NCI-H510A treated with DMSO at 0.1 percent for 48 hours (cell line): Measurements from ENCODE around the gene CCNI2.

Experiments
- DNase-seq: peaks from one replicate; lab custom pipeline; 2025; lab: John Stamatoyannopoulos, UW

The CCNI2 gene

GRCh38 chr5:132750471-132751230 lies 3.4 kb downstream of the CCNI2 start:
- DNase-seq = no peak

DNA sequence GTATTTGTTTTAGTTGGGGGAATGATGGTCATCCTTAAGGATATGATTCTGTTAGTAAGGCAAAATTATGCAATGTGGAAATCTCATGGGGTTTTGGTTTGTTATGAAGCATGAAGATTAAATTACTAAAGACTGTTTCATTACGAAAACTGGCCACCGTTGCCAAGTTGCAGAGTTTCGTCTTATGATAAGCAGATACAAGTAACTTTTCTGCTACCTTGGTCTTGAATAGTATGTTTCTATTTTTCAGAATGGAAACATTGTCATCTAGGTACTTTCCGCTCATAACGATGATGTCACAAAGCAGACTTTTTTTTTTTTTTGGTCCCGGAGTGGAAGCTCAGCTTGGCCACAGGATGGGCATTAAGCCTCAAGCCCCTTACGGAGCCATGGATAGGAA lies 4.2 kb downstream of the CCNI2 start:
- no peak for DNase-seq

- DNase-seq = no peak
These were observed 4.8 kb downstream of the CCNI2 start for GRCh38 chr5:132751971-132752580.

- DNase-seq = no peak
These were observed 5.4 kb downstream of the CCNI2 start for GRCh38 chr5:132752581-132753125.

GRCh38 chr5:132753135-132753987 lies 6.1 kb downstream of the CCNI2 start:
- DNase-seq = peak; percentile 16

GRCh38 chr5:132754111-132754510 lies 6.9 kb downstream of the CCNI2 start:
- DNase-seq = no peak

- no peak for DNase-seq
These were observed 7.7 kb downstream of the CCNI2 start for GRCh38 chr5:132754947-132755346.

GRCh38 chr5:132756542-132756941 lies 9.3 kb downstream of the CCNI2 start:
- no peak for DNase-seq

- no peak for DNase-seq
These were observed 11.2 kb downstream of the CCNI2 start for GRCh38 chr5:132758451-132758850.

- DNase-seq = peak; percentile 6
These were observed 12.2 kb downstream of the CCNI2 start for GRCh38 chr5:132759114-132760048.

GRCh38 chr5:132760049-132760420 lies 12.8 kb downstream of the CCNI2 start:
- no peak for DNase-seq

DNA sequence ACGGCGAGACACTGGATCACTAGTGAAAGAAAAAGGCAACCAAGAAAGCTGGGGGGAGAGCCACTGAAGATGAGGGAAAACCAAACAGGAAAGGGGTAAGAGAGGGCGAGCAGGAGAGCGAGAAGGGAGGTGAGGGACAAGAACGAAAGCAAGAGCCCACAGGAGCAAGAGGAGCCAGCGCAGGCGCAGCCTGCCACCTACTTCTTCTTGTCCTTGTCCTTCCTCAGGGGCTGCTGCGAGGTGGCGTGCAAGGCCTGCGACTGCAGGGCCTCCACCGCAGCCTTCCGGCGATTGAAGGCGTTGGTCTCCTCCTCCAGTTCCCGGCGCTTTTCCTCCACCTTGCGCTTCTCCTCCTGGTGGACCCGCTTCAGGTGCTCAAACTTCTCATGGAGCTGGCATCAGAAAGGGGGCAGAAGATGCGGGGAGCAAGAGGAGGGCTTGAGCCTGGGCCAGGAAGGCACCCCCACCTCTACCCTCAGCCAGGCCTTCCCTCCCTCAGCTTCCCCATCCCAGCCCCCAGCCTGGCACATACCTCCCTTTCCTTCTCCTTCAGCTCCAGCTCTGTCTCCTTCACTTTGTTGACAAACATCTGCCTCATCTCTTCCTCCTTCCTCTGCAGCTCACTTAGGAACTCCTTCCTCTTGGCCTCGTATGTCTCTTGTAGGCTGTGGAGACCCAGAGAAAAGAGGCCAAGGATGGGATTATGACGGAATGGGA lies 13.5 kb downstream of the CCNI2 start:
- no peak for DNase-seq

DNA sequence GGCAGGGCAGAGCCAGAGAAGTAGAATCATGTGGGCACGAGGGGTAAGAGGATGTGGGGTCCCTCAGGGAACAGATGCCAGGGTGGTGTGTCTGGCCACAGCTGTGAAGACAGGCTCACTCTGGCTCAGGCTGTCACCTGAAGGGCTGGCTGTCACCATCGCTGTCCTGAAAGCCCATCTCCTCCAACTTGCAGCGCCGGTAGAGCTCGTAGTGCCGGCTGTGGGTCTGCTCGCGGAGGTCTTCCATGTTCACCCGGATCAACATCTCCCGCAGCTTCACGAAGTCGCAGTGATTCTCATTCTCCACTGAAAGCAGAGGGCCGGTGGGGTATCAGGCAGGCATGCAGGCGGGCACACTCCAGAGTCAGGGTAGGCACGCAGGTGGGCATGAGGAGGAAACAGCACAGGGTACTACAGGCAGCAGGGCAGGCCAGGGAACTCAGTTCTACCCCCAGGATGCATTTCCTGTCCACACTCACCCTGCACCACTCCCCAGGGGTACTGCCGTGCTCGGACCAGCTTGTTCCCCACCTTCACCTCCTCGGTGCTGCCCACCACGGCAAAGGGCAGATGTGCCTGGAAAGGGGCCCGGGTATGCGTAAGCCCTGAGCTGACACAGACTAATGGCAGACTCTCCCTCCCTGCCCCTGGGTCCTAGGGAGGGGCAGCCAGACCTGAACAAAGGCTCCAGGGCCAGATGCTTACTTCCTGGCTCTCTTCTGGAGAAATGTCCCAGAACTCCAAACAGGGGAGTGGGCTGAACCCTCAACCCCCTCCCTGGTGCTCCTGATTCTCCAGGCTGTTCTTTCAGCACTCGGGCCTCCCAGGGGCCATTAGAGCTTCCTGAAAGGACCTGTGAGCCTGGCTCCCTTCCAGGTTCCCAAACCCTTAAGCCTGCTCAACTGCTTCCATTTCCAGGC lies 14.4 kb downstream of the CCNI2 start:
- no peak for DNase-seq

DNA sequence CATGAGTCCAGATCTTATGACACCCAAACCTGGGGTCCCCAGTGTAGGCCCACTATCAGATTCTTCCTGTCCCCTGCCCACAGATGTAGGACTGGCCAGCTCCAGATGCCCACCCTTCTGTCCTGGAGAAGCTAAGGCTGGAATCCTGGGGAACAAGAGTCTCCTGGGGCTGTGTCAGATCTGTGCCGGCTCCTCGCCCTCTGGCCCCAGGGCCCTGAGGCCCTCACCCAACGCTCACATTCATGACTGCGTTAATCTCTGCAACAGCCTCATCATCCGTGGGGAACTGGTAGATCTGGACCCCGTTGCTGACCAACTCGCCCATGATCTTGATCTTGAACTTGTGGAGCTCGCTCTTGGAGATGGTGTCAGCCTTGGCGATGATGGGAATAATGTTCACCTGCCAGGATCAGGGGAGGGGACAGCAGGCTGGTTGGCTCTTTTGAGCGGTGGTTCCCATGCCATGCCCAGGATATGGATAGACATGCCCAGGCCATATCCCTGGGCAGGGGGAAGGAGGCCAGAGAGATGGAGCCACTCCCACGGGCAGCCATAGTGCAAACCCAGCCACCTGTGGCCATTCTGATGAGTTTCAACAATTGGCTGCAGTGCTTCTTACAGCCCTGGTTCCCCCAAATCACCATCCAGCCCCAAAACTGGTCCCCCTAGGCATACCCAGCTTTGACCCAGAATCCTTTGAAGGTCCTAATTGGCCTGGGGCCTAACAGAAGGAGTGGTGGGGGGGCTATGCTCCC lies 15.2 kb downstream of the CCNI2 start:
- DNase-seq = no peak

DNA sequence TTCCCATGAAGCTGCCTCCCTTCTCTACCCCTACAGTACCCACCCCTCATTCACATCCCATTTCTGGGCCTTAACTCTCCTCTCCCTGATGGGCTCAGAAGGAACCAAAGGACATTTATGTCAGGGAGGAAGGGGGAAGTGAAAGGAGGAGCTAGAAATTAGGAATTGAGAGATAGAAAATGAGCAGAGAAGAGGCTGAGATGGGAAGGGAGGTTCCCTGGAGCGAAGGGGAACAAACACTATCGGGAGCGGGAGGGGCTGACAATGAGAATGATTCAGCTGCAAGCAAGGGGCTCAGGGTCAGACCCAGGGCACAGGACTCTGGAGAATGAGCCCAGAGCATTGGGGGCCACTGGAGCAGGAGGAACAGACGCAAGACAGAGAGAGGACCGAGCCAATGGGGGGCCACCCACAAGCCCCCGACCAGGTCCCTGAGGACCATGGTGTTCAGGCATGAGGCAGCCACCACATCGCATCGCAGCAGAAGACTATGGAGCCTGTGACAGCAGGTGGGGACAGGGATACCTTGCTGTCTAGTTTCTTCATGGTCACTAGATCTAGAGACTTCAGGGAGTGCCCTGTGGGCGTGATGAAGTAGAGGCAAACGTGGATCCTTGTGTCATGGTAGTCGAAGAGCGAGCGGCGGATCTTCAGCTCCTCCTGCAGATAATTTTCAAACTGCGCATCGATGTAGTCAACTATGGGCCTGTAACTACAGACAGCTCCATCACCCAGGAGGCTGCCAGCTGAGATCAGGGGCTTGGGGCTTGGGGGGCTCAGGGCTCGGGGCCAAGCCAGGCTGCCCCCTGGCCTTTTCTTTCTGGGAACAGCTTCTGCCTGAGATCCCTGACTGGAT lies 16.2 kb downstream of the CCNI2 start:
- DNase-seq = no peak

GRCh38 chr5:132764051-132764450 lies 16.8 kb downstream of the CCNI2 start:
- DNase-seq = no peak

DNA sequence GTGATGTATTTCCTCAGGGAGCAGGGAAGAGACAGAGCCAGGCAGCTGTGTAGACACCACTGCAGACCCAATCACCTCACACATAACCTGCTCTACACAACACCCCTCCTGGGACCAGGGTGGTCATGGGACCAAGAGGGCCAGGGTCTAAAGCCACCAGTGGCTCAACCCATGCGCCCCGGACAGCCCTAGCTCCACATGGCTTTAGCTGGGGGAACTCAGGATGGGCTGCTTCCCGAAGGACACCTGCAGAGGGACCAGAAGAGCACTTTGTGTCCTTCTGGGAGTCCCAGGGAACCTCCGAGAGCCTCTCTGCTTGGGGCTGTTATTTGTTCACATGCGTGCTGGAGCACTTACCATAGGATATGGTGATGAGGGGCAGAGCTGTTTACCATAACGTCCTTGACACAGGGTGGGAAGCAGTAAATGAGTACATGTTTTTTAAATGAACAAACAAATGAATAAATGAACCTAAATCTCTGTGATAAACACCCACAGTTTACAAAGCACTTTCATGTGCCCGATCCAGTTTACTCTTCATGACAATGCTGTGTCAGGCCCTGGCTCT lies 17.5 kb downstream of the CCNI2 start:
- no peak for DNase-seq
